HUDEP-2 (cell line): ENCODE data around the gene ARHGEF12.

Experiments used
- DNase-seq, 76 experiments: peaks; one replicate each; lab custom pipeline; 2025; ENCODE audit not compliant: unreplicated experiment in 76 of 76; lab: John Stamatoyannopoulos, UW

The ARHGEF12 gene

GRCh38 chr11:120413480-120413879 lies 77.3 kb downstream of the ARHGEF12 start:
- no peak for DNase-seq

DNA sequence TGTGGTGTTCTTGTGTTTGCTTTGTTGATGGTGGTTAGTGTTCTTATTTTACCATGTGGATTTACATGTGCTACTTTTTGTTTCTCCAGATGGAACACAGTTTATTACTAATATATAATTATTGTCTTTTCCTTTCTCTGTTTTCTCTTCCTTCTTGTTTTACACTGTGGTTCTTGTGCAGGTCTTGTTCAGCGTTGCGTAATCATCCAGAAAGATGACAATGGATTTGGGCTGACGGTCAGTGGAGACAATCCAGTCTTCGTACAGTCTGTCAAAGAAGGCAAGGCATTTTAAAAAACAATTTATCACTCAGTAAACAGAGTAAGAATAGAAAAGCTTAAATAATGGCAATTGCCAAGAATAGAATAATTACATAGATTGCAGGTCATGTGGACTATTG lies 84.4 kb downstream of the ARHGEF12 start:
- no peak for DNase-seq

DNA sequence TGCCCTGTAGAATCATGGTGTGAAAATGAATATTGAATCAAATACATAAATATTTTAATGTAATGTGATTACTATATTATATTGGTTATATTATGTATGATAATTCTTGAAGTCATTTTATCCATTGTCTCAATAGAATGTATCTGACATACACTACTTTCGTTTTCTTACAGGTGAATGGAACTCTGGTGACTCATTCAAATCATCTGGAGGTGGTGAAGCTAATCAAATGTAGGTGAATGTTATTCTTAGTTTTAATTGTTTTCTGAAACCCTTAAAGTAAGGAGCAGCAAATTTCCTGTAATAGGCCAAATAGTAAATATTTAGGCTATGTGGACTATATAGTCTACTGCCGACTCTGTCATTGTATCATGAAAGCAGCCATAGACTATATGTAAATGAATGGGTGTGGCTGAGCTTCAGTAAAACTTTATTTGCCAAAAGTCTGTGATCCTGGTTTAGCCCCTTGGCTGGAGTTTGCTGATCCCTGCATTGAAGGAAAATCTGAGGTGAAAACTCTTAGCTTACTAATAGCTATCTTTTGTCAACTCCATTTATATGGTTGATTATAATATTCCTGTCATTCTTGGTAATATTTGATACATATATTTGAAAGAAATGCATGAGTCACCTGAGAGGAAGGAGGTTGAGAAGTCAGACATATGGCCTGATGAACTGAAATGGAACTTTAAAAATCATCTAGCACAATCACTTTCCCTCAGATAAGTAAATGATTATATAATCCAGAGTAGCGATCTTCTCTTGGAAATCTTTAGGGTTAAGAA lies 88.2 kb downstream of the ARHGEF12 start:
- no peak for DNase-seq

- no peak for DNase-seq
Measured at GRCh38 chr11:120424970-120425332, 88.7 kb downstream of the ARHGEF12 start.

- no peak for DNase-seq
Measured at GRCh38 chr11:120425527-120425926, 89.3 kb downstream of the ARHGEF12 start.

- DNase-seq, result no peak
Measured at GRCh38 chr11:120430146-120430545, 93.9 kb downstream of the ARHGEF12 start.

GRCh38 chr11:120431633-120432032 lies 95.4 kb downstream of the ARHGEF12 start:
- peak in 19 of 76 experiments; percentile 0 to 35 (median 10) for DNase-seq

GRCh38 chr11:120432056-120433018 lies 96.1 kb downstream of the ARHGEF12 start:
- DNase-seq, result peak in 55 of 76 experiments; percentile 1 to 87 (median 58)

GRCh38 chr11:120441592-120441991 lies 105.4 kb downstream of the ARHGEF12 start:
- no peak for DNase-seq

DNA sequence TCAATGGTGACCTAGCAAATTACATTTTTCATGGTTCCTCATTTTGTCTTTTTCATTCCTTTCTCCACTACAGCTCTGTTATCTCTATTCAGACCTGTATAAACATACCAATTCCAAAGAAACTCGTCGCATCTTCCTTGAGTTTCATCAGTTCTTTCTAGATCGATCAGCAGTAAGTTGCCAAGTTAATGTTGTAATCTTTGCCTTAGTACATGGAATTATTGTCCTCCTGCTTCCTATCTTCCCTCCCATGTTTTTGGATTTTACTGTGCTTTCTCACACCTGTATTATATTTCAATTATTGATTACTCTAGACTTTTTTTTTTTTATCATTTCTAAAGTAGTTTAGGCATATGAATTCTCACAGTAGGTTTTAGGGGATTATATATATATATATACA lies 105.8 kb downstream of the ARHGEF12 start:
- DNase-seq, result no peak

DNA sequence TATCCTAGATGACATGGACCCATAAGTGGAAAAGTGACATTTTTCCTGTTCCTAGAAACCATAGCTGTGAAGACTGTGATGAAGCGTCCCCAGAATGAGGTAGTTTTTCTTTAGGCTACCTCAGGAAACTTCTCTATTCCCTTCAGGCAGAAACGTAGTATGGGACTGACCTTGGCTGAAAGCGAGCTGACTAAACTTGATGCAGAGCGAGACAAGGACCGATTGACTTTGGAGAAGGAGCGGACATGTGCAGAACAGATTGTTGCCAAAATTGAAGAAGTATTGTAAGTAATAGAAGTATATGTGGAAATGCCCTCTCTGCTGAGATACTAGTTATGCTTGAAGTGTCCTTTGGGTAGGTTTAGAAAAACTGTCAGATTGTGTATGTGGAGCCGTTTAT lies 110.6 kb downstream of the ARHGEF12 start:
- no peak for DNase-seq

GRCh38 chr11:120448240-120448639 lies 112.0 kb downstream of the ARHGEF12 start:
- DNase-seq, result no peak

DNA sequence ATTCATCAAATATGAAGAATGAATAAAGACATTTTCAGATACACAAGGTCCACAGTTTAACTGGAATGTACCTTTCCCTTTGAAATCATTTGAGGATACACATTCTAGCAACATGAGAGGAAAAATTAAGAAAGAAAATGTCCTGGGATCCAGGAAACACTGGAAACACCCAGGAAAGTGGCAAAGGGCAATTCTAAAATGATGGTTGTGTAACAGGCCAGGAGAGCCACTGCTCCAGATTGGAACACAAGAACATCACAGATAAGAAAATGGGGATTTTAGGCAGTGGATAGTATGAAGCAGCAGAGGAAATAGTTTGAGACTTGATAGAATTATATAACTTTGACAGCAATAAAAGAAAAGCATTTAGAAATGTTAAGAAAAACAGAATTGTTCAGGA lies 119.3 kb downstream of the ARHGEF12 start:
- DNase-seq, result no peak

- no peak for DNase-seq
Measured at GRCh38 chr11:120457996-120458395, 121.8 kb downstream of the ARHGEF12 start.

GRCh38 chr11:120462825-120463224 lies 126.6 kb downstream of the ARHGEF12 start:
- DNase-seq, result no peak

- no peak for DNase-seq
Measured at GRCh38 chr11:120465921-120466534, 129.8 kb downstream of the ARHGEF12 start.

DNA sequence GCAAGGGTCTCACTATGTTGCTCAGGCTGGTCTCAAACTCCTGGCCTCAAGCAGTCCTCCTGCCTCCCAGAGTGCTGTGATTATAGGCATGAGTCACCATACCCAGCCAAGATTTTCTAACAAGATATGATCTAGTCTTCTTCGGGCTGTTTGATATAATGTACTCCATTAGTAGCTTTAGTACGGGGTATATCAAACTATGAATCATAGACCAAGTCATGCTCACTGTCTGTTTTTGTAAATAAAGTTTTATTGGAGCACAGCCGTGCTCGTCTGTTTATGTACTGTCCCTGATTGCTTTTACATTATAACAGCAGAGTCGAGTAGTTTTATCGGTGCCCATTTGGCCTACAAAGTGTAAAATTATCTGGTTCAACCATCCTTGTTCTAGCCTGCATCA lies 131.4 kb downstream of the ARHGEF12 start:
- DNase-seq, result no peak

DNA sequence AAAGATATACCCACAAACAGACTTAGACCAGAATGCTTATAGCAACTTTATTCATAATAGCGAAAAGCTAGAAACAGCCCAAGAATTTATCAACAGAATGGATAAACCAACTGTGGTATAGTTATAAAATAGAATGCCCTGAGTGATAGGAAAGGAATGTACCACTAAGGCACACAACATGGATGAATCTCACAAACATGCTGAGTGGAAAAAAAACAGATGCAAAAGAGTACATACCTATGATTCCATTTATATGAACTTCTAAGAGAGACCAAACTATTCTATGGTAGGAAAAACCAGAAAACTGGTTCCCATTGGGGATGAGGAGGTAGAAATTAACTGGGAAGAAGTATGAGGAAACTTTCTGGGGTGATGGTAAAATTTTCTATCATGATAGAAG lies 134.9 kb downstream of the ARHGEF12 start:
- DNase-seq, result no peak

- DNase-seq, result no peak
Measured at GRCh38 chr11:120471994-120472393, 135.8 kb downstream of the ARHGEF12 start.

- DNase-seq, result no peak
Measured at GRCh38 chr11:120473503-120473902, 137.3 kb downstream of the ARHGEF12 start.

DNA sequence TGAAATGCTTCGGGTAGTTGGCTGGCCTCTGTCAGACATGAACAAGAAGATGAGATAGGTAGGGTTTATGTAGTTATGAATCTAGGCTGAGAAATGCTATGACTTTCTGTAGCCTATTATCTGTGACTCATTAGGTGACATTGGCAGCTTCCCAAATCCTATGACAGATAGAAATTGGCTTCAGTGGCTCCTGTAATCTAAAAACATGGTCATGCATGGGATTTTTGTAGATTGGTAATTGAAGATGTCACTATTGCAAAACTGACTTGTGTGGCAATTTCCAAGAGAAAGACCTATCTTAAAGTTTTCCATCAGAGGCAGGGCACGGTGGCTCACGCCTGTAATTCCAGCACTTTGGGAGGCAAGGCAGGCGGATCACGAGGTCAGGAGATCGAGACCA lies 145.9 kb downstream of the ARHGEF12 start:
- peak in 35 of 76 experiments; percentile 1 to 64 (median 39) for DNase-seq
